HG03342 (cell line): ENCODE results near the gene MST1R.

Experiments
- ATAC-seq: cut with Tn5 transposase; IDR thresholded peaks from one replicate; pipeline ENCODE4 v1.9.1; 2021; ENCODE audit warnings: mild to moderate bottlenecking, moderate library complexity; ENCODE audit not compliant: unreplicated experiment

MST1R gene

GRCh38 chr3:49841806-49842205, 61.9 kb downstream of the MST1R start:
- ATAC-seq: no peak

DNA sequence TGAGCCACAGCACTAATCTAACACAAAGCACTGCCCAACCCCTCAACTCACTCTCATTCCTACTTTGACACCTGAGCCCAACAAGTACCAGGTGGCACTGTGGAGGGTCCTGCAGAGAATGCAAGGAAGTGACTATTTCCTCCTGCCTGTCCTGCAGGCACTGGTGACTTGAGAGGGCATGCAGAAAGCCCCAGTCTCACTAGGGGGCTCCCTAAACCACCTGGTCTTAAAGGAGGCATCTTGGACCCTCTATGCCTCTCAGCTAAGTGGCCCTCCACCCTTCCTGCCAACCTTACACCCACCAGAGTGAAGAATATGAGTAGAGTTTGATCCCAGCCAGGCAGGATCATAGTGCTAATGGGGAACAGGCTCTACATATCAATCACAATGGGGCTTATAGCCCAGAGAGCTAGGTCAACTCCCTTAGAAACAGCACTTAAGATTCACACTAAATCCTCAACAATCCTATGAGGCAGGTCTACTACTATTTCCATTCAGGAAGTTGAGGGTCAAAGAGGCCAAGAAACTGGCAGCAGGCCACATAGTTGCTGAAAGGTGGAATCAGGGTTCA, 62.5 kb downstream of the MST1R start:
- ATAC-seq: no peak

GRCh38 chr3:49840388-49840787, 63.3 kb downstream of the MST1R start:
- ATAC-seq: no peak

DNA sequence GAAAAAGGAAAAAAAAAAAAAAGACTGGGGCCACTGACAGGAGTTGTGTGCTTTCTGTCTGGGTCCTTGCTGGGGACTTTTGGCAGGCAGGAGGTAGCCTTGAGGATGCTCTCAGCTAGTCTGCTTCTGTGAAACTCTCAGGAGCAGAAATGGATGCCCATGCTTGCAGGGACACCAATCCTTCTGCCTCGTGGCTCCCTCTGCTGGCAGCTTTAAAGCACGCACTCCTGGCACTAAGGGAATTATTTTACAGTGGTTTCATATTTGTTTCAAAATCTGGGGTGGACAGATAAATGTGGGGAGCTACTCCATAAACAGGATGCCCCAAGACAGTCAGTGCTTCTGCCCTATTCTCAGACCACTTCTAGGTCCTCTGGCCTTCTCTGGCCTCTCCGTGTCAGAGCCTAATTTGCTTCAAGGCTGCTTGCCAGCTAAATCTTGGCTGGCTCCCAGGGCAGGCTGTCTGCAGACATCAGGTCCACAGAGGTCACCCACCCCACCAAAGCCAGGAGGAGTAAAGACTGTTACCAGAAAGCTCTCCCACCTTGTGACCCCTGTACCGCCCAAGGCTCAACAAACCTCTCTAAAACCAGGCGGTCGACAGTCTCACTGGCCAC, 64.4 kb downstream of the MST1R start:
- no peak for ATAC-seq
